IPS DF 6.9 (cell line): ENCODE results near the gene RCAN2.
"Not testable (repeated sequence)": the region's sequence is repeated elsewhere in the genome, so short reads cannot be mapped to it uniquely, and the experiment has no call there.

Experiments used
- DNase-seq: peaks from one replicate; pipeline ENCODE4 v3.0.0-alpha.2; 2013; ENCODE audit warnings: low read depth, low spot score
- H3K27ac ChIP-seq: one replicate; pipeline ENCODE4 v1.5.1; 2013; ENCODE audit warnings: low read length, control low read depth
- H3K27me3 ChIP-seq: 2 replicates; pipeline ENCODE4 v1.6.1; 2013; ENCODE audit warnings: mild to moderate bottlenecking, low read length; ENCODE audit not compliant: control insufficient read depth, insufficient read depth
- H3K36me3 ChIP-seq: 2 replicates; pipeline ENCODE4 v1.6.1; 2013; ENCODE audit warnings: low read length; ENCODE audit not compliant: control insufficient read depth, insufficient read depth
- H3K4me1 ChIP-seq: 2 replicates; pipeline ENCODE4 v1.6.1; 2013; ENCODE audit warnings: low read length; ENCODE audit not compliant: control insufficient read depth, insufficient read depth
- H3K4me3 ChIP-seq: 2 replicates; pipeline ENCODE4 v1.5.1; 2013; ENCODE audit warnings: mild to moderate bottlenecking, low read length
- H3K9me3 ChIP-seq: 2 replicates; pipeline ENCODE4 v1.6.1; 2013; ENCODE audit warnings: low read length, inconsistent platforms; ENCODE audit not compliant: control insufficient read depth, insufficient read depth
- WGBS: extraction: QIAGEN DNeasy Blood & Tissue Kit; methylation state at CpG from one replicate; pipeline ENCODE4 v1.1.7; 2013; ENCODE audit warnings: mixed read lengths, missing lambda C conversion rate; ENCODE audit not compliant: insufficient read length, insufficient coverage; 5-methylcytosine and 5-hydroxymethylcytosine counted together

The RCAN2 gene

DNA sequence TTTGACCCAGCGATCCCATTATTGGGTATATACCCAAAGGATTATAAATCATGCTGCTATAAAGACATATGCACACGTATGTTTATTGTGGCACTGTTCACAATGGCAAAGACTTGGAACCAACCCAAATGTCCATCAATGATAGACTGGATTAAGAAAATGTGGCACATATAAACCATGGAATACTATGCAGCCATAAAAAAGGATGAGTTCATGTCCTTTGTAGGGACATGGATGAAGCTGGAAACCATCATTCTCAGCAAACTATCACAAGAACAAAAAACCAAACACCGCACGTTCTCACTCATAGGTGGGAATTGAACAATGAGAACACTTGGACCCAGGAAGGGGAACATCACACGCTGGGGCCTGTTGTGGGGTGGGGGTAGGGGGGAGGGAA is 103.5 kb downstream of the RCAN2 start:
- H3K36me3 ChIP-seq, H3K9me3 ChIP-seq, DNase-seq, H3K27me3 ChIP-seq, H3K4me1 ChIP-seq, H3K27ac ChIP-seq, H3K4me3 ChIP-seq: not testable (repeated sequence)
- no CpG with 5 or more reads among the region's 5 CpGs for WGBS

- no peaks in the 10 kb centered on the region for H3K9me3 ChIP-seq
- no peaks in the 10 kb centered on the region for H3K27me3 ChIP-seq
- no peak for DNase-seq
- no peak overlapping the region for H3K4me3 ChIP-seq
- H3K27ac ChIP-seq: no peak overlapping the region
- WGBS: no CpG with 5 or more reads among the region's 3 CpGs
- H3K4me1 ChIP-seq: no peaks in the 10 kb centered on the region
- no peaks in the 10 kb centered on the region for H3K36me3 ChIP-seq
Observed at GRCh38 chr6:46381579-46381978, 109.7 kb downstream of the RCAN2 start.

- H3K27ac ChIP-seq: no peak overlapping the region
- H3K9me3 ChIP-seq: no peaks in the 10 kb centered on the region
- no peak for DNase-seq
- no peaks in the 10 kb centered on the region for H3K4me1 ChIP-seq
- no CpG with 5 or more reads among the region's 2 CpGs for WGBS
- H3K4me3 ChIP-seq: no peak overlapping the region
- H3K36me3 ChIP-seq: no peaks in the 10 kb centered on the region
- no peaks in the 10 kb centered on the region for H3K27me3 ChIP-seq
Observed at GRCh38 chr6:46381057-46381456, 110.2 kb downstream of the RCAN2 start.

DNA sequence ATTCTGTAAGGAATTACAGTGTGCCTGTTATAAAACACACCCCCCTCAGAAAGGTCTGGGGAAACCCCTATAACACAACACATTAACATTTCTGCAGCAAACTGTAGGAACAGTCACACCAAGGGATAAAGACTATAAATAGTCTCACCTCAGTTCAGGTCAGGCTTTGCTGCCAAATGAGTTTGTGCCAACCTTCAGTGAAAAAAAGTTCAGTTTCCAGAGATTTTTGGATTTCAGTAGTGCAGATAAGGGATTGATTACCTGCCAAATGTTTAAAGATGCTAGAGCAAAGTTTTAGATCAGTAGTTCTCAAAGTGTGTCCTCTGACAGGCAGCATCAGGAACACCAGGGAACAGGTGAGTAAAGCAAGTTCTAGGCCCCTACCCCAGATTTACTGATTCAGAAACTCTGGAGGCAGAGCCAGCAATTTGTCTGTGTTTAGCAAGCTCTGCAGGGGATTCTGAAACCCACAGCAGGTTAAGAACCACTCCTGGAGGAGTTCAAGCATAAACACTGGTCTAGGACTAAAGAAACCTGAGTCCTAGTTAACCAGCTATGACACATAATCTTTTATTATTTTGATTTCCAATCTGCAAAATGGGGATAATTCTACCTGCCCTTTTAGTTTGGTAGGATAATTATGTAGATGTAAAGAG is 111.0 kb downstream of the RCAN2 start:
- Histone ChIP-seq H3K4me3 (no peak overlapping the region), H3K9me3 (no peaks in the 10 kb centered on the region), H3K27ac (no peak overlapping the region), H3K27me3 (no peaks in the 10 kb centered on the region), H3K4me1 (no peaks in the 10 kb centered on the region), H3K36me3 (no peaks in the 10 kb centered on the region)
- no peak for DNase-seq

GRCh38 chr6:46378882-46379416 is 112.3 kb downstream of the RCAN2 start:
- Histone ChIP-seq H3K9me3 (no peaks in the 10 kb centered on the region), H3K4me1 (no peaks in the 10 kb centered on the region), H3K27me3 (no peaks in the 10 kb centered on the region), H3K36me3 (no peaks in the 10 kb centered on the region), H3K4me3 (no peak overlapping the region), H3K27ac (no peak overlapping the region)
- no peak for DNase-seq
- no CpG with 5 or more reads among the region's 2 CpGs for WGBS

DNA sequence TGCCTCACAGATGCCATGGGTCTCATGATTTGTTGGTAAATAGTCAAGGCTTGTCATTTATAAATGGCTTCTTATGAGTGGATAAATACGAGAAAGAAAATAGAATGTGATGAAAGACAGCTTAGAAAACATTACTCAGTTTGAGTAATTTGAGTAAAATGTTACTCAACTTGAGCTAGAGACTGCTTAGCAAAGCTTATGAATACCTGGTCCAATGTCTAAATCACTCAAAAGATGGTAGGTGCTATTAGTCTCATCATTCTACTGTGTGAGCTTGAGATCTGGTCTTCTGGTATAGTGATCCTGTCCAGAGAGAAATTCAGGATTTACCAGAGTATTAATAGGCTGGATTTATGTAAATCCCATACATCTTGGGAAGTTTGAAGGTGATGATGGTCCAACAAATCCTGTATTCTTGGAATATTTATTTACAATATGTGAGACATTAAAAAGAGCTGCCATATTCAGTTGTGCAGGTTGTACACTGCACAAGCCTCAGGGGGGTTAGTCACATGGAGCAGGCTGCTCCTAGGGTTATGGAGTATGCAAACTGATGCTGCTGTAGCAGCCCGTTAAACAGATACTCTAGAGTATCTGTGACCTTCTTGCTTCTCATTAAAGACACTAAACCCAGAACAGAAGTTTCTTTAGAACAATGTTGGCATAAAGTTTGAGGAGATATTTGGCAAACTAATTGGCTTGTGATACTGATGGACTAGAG is 112.9 kb downstream of the RCAN2 start:
- Histone ChIP-seq H3K9me3 (no peaks in the 10 kb centered on the region), H3K36me3 (no peaks in the 10 kb centered on the region), H3K4me3 (no peak overlapping the region), H3K27ac (no peak overlapping the region), H3K27me3 (no peaks in the 10 kb centered on the region), H3K4me1 (no peaks in the 10 kb centered on the region)
- no peak for DNase-seq
- no CpG with 5 or more reads among the region's 2 CpGs for WGBS

- H3K4me3 ChIP-seq: no peak overlapping the region
- no peaks in the 10 kb centered on the region for H3K36me3 ChIP-seq
- no peaks in the 10 kb centered on the region for H3K9me3 ChIP-seq
- no peak for DNase-seq
- no peak overlapping the region for H3K27ac ChIP-seq
- no peaks in the 10 kb centered on the region for H3K4me1 ChIP-seq
- H3K27me3 ChIP-seq: no peaks in the 10 kb centered on the region
- WGBS: no CpG with 5 or more reads among the region's 8 CpGs
Observed at GRCh38 chr6:46377209-46377608, 114.0 kb downstream of the RCAN2 start.

DNA sequence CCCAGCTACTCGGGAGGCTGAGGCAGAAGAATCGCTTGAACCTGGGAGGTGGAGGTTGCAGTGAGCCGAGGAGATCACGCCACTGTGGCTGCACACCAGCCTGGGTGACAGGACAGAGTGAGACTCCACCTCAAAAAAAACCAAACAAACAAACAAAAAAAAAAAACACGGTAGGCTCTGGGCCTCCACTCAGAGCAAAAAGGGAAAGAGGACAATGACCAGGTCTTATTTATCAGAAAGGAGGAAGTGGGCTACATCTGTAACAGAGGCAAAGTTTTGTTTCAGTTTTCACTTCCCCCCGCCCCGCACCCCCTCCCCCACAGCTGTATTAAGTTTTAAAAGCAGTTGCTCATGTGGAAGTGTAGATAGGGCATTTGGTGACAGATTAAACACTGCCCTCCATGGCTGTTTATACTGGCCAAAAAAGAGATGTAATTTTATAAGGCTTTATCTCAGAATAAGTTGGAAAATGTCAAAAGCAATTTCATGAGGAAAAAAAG is 114.6 kb downstream of the RCAN2 start:
- Histone ChIP-seq H3K27ac (no peak overlapping the region), H3K36me3 (no peaks in the 10 kb centered on the region), H3K9me3 (no peaks in the 10 kb centered on the region), H3K4me3 (no peak overlapping the region), H3K27me3 (no peaks in the 10 kb centered on the region), H3K4me1 (no peaks in the 10 kb centered on the region)
- DNase-seq: no peak
- WGBS: no CpG with 5 or more reads among the region's 7 CpGs

GRCh38 chr6:46370622-46371021 is 120.6 kb downstream of the RCAN2 start:
- Histone ChIP-seq H3K27me3 (no peaks in the 10 kb centered on the region), H3K4me1 (no peaks in the 10 kb centered on the region), H3K9me3 (no peaks in the 10 kb centered on the region), H3K4me3 (no peak overlapping the region), H3K36me3 (no peaks in the 10 kb centered on the region), H3K27ac (no peak overlapping the region)
- no peak for DNase-seq
- WGBS: no CpG with 5 or more reads among the region's 1 CpG

DNA sequence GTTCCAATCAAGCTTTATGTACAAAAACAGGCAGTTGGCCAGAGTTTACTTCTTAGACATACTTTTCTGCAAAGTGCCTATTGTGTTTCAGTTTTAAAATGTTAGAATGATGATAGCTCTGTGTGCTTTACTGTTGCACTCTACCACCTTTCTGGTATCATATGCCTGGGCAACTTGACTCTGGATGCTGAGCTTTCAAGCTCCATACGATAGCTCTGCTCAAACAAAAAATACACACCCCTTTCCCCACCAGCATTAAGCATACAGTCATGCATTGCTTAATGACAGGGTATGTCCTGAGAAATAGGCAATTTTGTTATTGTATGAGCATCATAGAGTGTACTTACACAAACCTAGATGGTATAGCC is 123.1 kb downstream of the RCAN2 start:
- Histone ChIP-seq H3K4me3 (no peak overlapping the region), H3K27me3 (no peaks in the 10 kb centered on the region), H3K36me3 (no peaks in the 10 kb centered on the region), H3K27ac (no peak overlapping the region), H3K9me3 (no peaks in the 10 kb centered on the region), H3K4me1 (no peaks in the 10 kb centered on the region)
- WGBS: no CpG with 5 or more reads among the region's 1 CpG
- no peak for DNase-seq
